Measurements from ENCODE around the gene TACR1.
"Not testable (repeated sequence)": the region's sequence is repeated elsewhere in the genome, so short reads cannot be mapped to it uniquely, and the experiment has no call there.

TACR1 gene, protein sequence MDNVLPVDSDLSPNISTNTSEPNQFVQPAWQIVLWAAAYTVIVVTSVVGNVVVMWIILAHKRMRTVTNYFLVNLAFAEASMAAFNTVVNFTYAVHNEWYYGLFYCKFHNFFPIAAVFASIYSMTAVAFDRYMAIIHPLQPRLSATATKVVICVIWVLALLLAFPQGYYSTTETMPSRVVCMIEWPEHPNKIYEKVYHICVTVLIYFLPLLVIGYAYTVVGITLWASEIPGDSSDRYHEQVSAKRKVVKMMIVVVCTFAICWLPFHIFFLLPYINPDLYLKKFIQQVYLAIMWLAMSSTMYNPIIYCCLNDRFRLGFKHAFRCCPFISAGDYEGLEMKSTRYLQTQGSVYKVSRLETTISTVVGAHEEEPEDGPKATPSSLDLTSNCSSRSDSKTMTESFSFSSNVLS

DNA sequence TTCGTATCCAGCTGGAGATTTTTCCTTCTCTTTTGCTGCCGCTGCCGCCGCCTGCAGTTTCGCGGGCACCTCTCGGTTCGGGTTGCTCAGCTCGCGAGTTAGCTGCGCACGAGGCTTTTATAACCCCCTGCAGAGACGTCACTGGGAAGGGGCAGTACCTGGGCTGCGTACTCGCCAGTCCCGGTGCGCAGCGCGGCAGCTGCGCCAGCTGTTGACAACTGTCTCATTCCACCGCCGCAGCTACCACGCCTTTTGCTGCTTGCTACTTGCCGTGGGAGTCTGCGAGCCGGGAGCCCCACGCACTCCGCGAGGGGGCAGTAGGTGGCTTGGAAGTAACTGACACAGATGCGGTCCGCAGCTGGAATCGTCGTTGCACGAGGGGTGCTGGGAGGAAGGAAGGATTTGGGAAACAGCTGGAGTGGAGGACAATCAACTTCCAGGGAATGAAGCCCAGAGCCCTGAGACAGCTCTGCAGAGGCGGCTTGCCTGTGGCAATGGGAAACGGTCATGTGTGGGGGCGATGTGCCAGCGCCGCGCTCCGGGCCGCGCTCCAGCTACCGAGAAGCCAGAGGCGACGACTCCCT, at the start of gene TACR1:
TACR1 (minus strand) TSS at position 93 of the 584 bp plus-strand sequence. CDS start 586 bp downstream, outside the sequence.
- peak; percentile 31 for DNase-seq (ENCODE audit: low read depth)
- peak within 1 kb of the TSS; percentile 56 for H3K4me3 ChIP-seq (ENCODE audit: control insufficient read depth, low read depth, low read length)

DNA sequence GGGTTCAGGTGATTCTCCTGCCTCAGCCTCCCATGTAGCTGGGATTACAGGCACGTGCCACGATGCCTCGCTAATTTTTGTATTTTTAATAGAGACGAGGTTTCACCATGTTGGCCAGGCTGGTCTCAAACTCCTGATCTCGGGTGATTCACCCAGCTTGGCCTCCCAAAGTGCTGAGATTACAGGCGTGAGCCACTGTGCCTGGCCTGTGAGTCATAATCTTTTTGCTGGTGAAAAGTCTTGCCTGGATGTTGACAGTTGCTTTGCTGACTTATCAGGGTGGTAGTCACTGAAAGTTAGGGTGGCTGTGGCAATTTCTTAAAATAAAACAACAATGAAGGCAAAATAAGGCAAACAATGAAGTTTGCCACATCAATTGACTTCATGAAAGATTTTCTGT, 49.3 kb upstream of the TACR1 start:
- not testable (repeated sequence) for H3K4me3 ChIP-seq (ENCODE audit: control insufficient read depth, low read depth, low read length)
- peak; percentile 18 for DNase-seq (ENCODE audit: low read depth)

More for the DNA sequence above, at the start of gene TACR1:
- TF ChIP-seq, protein P1, sequence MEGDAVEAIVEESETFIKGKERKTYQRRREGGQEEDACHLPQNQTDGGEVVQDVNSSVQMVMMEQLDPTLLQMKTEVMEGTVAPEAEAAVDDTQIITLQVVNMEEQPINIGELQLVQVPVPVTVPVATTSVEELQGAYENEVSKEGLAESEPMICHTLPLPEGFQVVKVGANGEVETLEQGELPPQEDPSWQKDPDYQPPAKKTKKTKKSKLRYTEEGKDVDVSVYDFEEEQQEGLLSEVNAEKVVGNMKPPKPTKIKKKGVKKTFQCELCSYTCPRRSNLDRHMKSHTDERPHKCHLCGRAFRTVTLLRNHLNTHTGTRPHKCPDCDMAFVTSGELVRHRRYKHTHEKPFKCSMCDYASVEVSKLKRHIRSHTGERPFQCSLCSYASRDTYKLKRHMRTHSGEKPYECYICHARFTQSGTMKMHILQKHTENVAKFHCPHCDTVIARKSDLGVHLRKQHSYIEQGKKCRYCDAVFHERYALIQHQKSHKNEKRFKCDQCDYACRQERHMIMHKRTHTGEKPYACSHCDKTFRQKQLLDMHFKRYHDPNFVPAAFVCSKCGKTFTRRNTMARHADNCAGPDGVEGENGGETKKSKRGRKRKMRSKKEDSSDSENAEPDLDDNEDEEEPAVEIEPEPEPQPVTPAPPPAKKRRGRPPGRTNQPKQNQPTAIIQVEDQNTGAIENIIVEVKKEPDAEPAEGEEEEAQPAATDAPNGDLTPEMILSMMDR (IDR thresholded peaks at IDR 0.05; ENCODE audit: control insufficient read depth, insufficient read depth, low read depth, low read length, missing control alignments): peak; percentile 91

DNA sequence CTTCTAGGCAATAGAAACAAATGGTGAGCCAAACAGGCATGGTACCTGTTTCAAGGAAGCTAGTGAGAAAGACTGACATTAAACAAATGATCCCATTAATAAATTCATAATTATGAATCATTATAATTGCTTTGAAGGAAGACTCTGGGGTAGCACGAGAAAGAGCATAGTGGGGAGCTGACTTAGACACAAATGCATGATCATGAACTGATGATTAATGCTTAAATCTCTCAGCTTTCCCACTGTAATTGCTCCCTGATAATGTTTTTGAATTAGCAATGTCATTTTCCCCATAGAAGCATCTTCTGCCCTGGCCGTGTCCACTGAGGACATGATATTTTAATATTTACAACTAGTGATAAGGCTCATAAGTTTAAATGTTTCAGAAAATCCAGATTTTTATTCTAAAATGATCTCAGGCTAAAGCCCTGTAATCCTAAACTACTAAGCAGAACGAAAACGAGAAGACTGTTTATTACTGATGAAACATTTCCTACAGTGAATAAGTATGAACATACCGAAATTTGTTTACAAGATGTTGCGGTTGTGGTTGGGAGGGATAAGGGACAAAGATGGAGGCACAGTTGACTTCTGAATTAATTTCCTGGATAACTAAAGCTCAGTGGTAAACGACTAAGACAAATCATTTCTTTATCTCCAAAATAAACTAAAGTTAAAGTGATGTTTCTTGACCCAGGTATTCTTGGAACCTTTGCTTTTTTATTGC, 47.3 kb upstream of the TACR1 start:
- no peak for DNase-seq (ENCODE audit: low read depth)
- H3K4me3 ChIP-seq (ENCODE audit: control insufficient read depth, low read depth, low read length): no peak overlapping the region
- TF ChIP-seq, protein P1 (IDR thresholded peaks at IDR 0.05; ENCODE audit: control insufficient read depth, insufficient read depth, low read depth, low read length, missing control alignments): no peak

DNA sequence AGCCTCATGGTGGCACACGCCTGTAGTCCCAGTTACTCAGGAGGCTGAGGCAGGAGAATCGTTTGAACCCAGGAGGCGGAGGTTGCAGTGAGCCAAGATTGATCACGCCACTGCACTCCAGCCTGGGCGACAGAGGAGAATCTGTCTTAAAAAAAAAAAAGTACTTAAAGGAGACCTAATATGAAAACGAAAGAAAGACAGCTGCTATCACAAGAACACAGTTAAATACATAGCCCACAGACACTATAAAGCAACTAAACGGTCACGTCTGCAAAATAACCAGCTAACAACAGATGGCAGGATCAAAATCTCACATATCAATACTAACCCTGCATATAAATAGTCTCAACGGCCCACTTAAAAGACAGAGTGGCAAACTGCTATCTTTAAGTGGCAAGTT, 43.9 kb upstream of the TACR1 start:
- no peak overlapping the region for H3K4me3 ChIP-seq (ENCODE audit: control insufficient read depth, low read depth, low read length)
- TF ChIP-seq, protein P1 (IDR thresholded peaks at IDR 0.05; ENCODE audit: control insufficient read depth, insufficient read depth, low read depth, low read length, missing control alignments): no peak
- DNase-seq (ENCODE audit: low read depth): no peak

DNA sequence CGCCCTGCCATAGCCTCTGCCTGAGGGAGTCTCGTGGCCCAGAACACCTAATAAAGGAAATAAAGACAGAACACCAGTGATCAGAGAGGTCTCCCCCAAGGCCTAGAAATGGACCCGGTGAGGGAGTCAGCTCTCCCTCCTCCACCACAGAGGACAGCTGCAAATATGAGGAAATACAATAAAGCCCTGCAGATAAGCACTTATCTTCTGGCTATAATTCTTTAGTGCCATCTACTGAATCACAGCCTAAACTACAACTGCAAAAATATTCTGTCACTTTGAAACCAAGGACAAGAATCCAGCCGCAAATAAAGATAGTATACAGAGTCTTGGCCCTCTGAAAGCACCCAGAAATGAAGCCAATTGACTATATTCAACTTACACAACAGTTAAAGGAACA, 42.4 kb upstream of the TACR1 start:
- H3K4me3 ChIP-seq (ENCODE audit: control insufficient read depth, low read depth, low read length): no peak overlapping the region
- TF ChIP-seq, protein P1 (IDR thresholded peaks at IDR 0.05; ENCODE audit: control insufficient read depth, insufficient read depth, low read depth, low read length, missing control alignments): peak; percentile 28
- DNase-seq (ENCODE audit: low read depth): no peak

DNA sequence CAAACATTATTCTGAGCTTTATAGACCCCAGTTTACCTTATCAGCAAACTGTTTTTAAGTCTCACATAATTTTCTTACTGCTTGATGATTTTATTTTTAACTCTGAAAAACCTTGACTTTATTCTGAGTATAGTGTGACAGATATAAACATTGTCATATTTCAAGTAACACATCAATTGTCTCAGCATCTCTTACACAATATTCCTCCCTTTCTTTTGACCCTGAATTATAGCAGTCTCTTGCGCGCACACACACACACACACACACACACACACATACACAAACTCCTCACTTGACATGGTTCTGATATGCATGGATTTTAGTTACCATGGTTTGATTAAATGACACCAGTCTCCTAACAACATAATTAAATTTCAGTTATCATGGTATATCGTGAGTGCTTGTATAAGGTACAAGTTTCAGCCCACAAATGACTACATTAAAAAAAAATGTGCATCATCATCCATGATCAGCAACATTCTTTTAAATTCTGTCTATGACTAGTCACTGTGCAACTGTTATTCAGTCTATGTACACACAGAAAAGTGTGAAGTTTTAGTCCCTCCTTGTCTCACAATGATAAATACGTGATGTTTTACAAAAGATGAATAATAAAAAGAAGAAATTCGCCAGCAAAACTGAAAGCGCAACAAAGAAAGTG, 39.5 kb upstream of the TACR1 start:
- DNase-seq (ENCODE audit: low read depth): peak; percentile 66
- TF ChIP-seq, protein P1 (IDR thresholded peaks at IDR 0.05; ENCODE audit: control insufficient read depth, insufficient read depth, low read depth, low read length, missing control alignments): no peak
- no peak overlapping the region for H3K4me3 ChIP-seq (ENCODE audit: control insufficient read depth, low read depth, low read length)

Measured in AG09309 (cell line).